Measurements from ENCODE around the gene USP3. TPM values are rescaled to one million over a fixed set of nuclear protein-coding genes. Genes with fewer than 3 reads are reported as not detected.
"Not testable (repeated sequence)": the region's sequence is repeated elsewhere in the genome, so short reads cannot be mapped to it uniquely, and the experiment has no call there.

USP3 gene
- total and polyA plus RNA-seq, 10 of the 15 experiments (the other 5 are each of a cell fraction or from before 2014, with no cell fraction given) = 23.8 to 64.5 (median 50.3) TPM

DNA sequence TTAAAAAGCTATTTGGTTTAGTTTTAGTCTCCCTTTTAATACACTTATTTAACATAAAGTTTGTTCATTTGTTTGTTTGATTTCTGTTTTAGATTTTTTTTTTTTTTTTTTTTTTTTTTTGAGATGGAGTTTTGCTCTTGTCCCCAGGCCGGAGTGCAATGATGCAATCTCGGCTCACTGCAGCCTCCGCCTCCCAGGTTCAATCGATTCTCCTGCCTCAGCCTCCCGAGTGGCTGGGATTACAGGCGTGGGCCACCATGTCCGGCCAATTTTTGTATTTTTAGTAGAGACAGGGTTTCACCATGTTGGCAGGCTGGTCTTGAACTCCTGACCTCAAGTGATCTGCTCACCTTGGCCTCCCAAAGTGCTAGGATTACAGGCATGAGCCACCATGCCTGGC lies 16.1 kb downstream of the USP3 start:
- H3K27me3 ChIP-seq (replicated peaks in 1 of 2; ENCODE audit: control insufficient read depth in 2 of 2, insufficient read depth in 2 of 2, low read length in 1 of 2); in situ Hi-C loops (cut with MboI); DNase-seq (ENCODE audit: low read depth, low spot score); H3K36me3 ChIP-seq (ENCODE audit: control insufficient read depth in 2 of 2, insufficient read depth in 2 of 2, low read length in 1 of 2); H3K4me3 ChIP-seq; H3K27ac ChIP-seq (ENCODE audit: control insufficient read depth, insufficient read depth); H4K20me1 ChIP-seq (ENCODE audit: control insufficient read depth, insufficient read depth); BruUV-seq (replicated peaks); H3K4me2 ChIP-seq (ENCODE audit: control insufficient read depth, insufficient read depth); ATAC-seq; H3K9ac ChIP-seq (ENCODE audit: control insufficient read depth, insufficient read depth, low read length); H3K9me3 ChIP-seq (replicated peaks; ENCODE audit: control insufficient read depth, insufficient read depth, low read length); FAIRE-seq; intact Hi-C loops (cut with micrococcal nuclease; ENCODE audit: unreplicated experiment); H2AFZ ChIP-seq (ENCODE audit: control insufficient read depth, low read depth, low read length): not testable (repeated sequence)
- ChIA-PET POLR2A (interaction anchor here (0.7 to 4.9 kb wide), 4 partner anchors 10 to 525 kb away, joined by 3 to 20 read pairs (median 8); no protein-coding TSS in a partner anchor), RAD21 (ENCODE audit: unreplicated experiment) (interaction anchor here (1.7 to 6.1 kb wide), 5 partner anchors 10 to 45 kb away, joined by 6 to 43 read pairs (median 8); no protein-coding TSS in a partner anchor), CTCF (interaction anchor here (0.7 to 3.3 kb wide), 7 partner anchors 11 to 79 kb away, joined by 3 to 17 read pairs (median 3); no protein-coding TSS in a partner anchor), SMC1A (ENCODE audit: uncharacterized antibody, unreplicated experiment) (interaction anchor here (0.6 to 10.2 kb wide), 11 partner anchors 10 to 461 kb away, joined by 3 to 122 read pairs (median 4); partner anchors contain the start of gene FBXL22)
- Histone ChIP-seq H3K4me1 (ENCODE audit: control insufficient read depth, insufficient read depth, low read length) (peaks cover 19% of the 10 kb centered on the region), H3K79me2 (ENCODE audit: control insufficient read depth, insufficient read depth, low read length) (peaks cover 98% of the 10 kb centered on the region)
- 100% methylated on average over 6 of the region's 7 CpGs for WGBS (ENCODE audit: insufficient coverage, insufficient replicate concordance, low lambda C conversion rate, missing lambda C conversion rate)

DNA sequence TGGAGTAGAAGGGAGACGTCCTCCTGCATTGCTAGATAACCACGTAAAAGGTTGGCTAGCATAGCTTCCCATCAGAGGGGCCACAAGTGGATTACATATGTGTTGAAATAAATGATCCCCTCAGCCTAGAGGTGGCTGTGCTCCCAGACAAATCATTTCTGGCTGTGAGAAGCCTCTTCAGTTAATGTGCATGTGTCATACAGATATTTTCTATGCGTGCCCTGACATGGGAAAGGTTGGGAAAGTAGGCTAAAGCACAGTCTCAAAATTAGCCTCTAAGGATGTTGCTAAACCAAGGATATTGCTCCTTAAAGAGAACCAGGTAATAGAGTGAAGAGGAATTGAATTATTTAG lies 17.8 kb downstream of the USP3 start:
- Histone ChIP-seq H3K9me3 (replicated peaks; ENCODE audit: control insufficient read depth, insufficient read depth, low read length) (no peaks in the 10 kb centered on the region; the same call in 2 of the 3 replicates), H4K20me1 (ENCODE audit: control insufficient read depth, insufficient read depth) (no peaks in the 10 kb centered on the region; the same call in 1 of the 2 replicates), H3K79me2 (ENCODE audit: control insufficient read depth, insufficient read depth, low read length) (peaks cover 98% of the 10 kb centered on the region), H3K4me3 (no peak overlapping the region), H3K27me3 (replicated peaks in 1 of 2; ENCODE audit: control insufficient read depth in 2 of 2, insufficient read depth in 2 of 2, low read length in 1 of 2) (no peaks in the 10 kb centered on the region), H2AFZ (ENCODE audit: control insufficient read depth, low read depth, low read length) (no peak overlapping the region), H3K4me2 (ENCODE audit: control insufficient read depth, insufficient read depth) (no peak overlapping the region), H3K9ac (ENCODE audit: control insufficient read depth, insufficient read depth, low read length) (no peak overlapping the region), H3K4me1 (ENCODE audit: control insufficient read depth, insufficient read depth, low read length) (peaks cover 12% of the 10 kb centered on the region), H3K36me3 (ENCODE audit: control insufficient read depth in 2 of 2, insufficient read depth in 2 of 2, low read length in 1 of 2) (peaks cover 0 to 4% of the 10 kb centered on the region in 2 experiments; a peak in 2 of 4 replicates), H3K27ac (ENCODE audit: control insufficient read depth, insufficient read depth) (no peak overlapping the region)
- FAIRE-seq (no peak), ATAC-seq (no peak), DNase-seq (ENCODE audit: low read depth, low spot score) (no peak)
- BruUV-seq (replicated peaks) = no TSS peak
- POLR2A ChIA-PET = interaction anchor here (0.9 to 1.5 kb wide), 2 partner anchors 14 to 20 kb away, joined by 3 to 6 read pairs; no protein-coding TSS in a partner anchor
- RAD21 ChIA-PET (ENCODE audit: unreplicated experiment) = interaction anchor here (1.0 to 2.0 kb wide), 4 partner anchors 12 to 39 kb away, joined by 3 to 7 read pairs (median 6); no protein-coding TSS in a partner anchor
- SMC1A ChIA-PET (ENCODE audit: uncharacterized antibody, unreplicated experiment) = interaction anchor here (1.9 to 10.2 kb wide), 6 partner anchors 8 to 38 kb away, joined by 4 to 122 read pairs (median 18); no protein-coding TSS in a partner anchor
- in situ Hi-C loops (cut with MboI) = no loop called here
- WGBS (ENCODE audit: insufficient coverage, insufficient replicate concordance, low lambda C conversion rate, missing lambda C conversion rate) = 98% methylated on average over 3 of the region's 3 CpGs
- CTCF ChIA-PET = interaction anchor here (1.1 to 1.6 kb wide), 6 partner anchors 9 to 37 kb away, joined by 3 to 5 read pairs (median 4); no protein-coding TSS in a partner anchor
- intact Hi-C loops (cut with micrococcal nuclease; ENCODE audit: unreplicated experiment) = no loop called here
- TF ChIP-seq ZNF274 (IDR thresholded peaks at IDR 0.05; ENCODE audit: insufficient read depth, insufficient read length) (no peak), BCL3 (IDR thresholded peaks at IDR 0.05; ENCODE audit: borderline replicate concordance, insufficient read depth, low read depth, low read length, poor library complexity, severe bottlenecking) (no peak), CEBPZ (IDR thresholded peaks at IDR 0.05; ENCODE audit: low read depth, low read length) (no peak), MYB (IDR thresholded peaks at IDR 0.05; ENCODE audit: borderline replicate concordance, low read depth, low read length) (no peak), KDM1A (IDR thresholded peaks at IDR 0.05; ENCODE audit: borderline replicate concordance) (no peak)
- TF ChIP-seq, protein P1, sequence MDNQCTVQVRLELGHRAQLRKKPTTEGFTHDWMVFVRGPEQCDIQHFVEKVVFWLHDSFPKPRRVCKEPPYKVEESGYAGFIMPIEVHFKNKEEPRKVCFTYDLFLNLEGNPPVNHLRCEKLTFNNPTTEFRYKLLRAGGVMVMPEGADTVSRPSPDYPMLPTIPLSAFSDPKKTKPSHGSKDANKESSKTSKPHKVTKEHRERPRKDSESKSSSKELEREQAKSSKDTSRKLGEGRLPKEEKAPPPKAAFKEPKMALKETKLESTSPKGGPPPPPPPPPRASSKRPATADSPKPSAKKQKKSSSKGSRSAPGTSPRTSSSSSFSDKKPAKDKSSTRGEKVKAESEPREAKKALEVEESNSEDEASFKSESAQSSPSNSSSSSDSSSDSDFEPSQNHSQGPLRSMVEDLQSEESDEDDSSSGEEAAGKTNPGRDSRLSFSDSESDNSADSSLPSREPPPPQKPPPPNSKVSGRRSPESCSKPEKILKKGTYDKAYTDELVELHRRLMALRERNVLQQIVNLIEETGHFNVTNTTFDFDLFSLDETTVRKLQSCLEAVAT (IDR thresholded peaks at IDR 0.05) = no peak
